Colonic mucosa (tissue), 4 donors: ENCODE measurements around the gene MAGI2. TPM values are rescaled to one million over a fixed set of nuclear protein-coding genes. Genes with fewer than 3 reads are reported as not detected.

Experiments used
- DNase-seq: peaks from one replicate; pipeline ENCODE4 v3.0.0-alpha.2; 2020
- H3K27ac ChIP-seq: fragments of 200-600 bp; one replicate; pipeline ENCODE4 v1.8.0; 2021
- H3K27me3 ChIP-seq: fragments of 200-600 bp; one replicate; pipeline ENCODE4 v1.8.0; 2021
- H3K36me3 ChIP-seq: fragments of 200-600 bp; one replicate; pipeline ENCODE4 v1.8.0; 2021
- H3K4me1 ChIP-seq: fragments of 200-600 bp; one replicate; pipeline ENCODE4 v1.8.0; 2021; ENCODE audit warnings: mild to moderate bottlenecking
- H3K4me3 ChIP-seq: fragments of 200-600 bp; one replicate; pipeline ENCODE4 v1.8.0; 2021
- H3K9ac ChIP-seq, 2 donors: one replicate each; pipeline ENCODE4 v1.7.0; 2013; ENCODE audit warnings: control low read depth in 2 of 2, low read depth in 2 of 2, low read length in 2 of 2
- H3K9me3 ChIP-seq: fragments of 200-600 bp; one replicate; pipeline ENCODE4 v1.8.0; 2021
- CTCF ChIP-seq: fragments of 200-600 bp; IDR thresholded peaks from one replicate; pipeline ENCODE4 v1.8.0; 2022; ENCODE audit warnings: antibody characterized with exemption, mild to moderate bottlenecking
- intact Hi-C: fragments of 100-400 bp; cut with DNase I; formaldehyde crosslinking; loops from one replicate; pipeline ENCODE4 v1.14.1; 2022
- total RNA-seq, 2 donors: library from RNA; stranded (reverse); fragmentation: NEBNext Ultra II Directional in 1 of 2; extraction: Animal tissue kit (Norgen Biotek cat#: 25700) in 1 of 2; gene quantifications; one replicate each; pipeline ENCODE4 v1.2.1, GENCODE V29; 2021
- donor health status: healthy.
- donor health status: DM: no; HTN: no; CAD: no.
- donor health status: DM: no; HTN: no; CAD: no.

Gene MAGI2
- total RNA-seq, 2 donors from 2014 or later, result 1.1 to 2.4 TPM

GRCh38 chr7:78379148-78379547 lies 1074.3 kb downstream of the MAGI2 start:
- H3K36me3 ChIP-seq, result no peaks in the 10 kb centered on the region
- no peak overlapping the region for H3K9ac ChIP-seq
- TF ChIP-seq CTCF, result no peak
- DNase-seq, result no peak
- no peaks in the 10 kb centered on the region for H3K9me3 ChIP-seq
- no peak overlapping the region for H3K4me3 ChIP-seq
- no peaks in the 10 kb centered on the region for H3K27me3 ChIP-seq
- H3K4me1 ChIP-seq, result no peaks in the 10 kb centered on the region
- intact Hi-C loops, result no loop called here
- no peak overlapping the region for H3K27ac ChIP-seq

DNA sequence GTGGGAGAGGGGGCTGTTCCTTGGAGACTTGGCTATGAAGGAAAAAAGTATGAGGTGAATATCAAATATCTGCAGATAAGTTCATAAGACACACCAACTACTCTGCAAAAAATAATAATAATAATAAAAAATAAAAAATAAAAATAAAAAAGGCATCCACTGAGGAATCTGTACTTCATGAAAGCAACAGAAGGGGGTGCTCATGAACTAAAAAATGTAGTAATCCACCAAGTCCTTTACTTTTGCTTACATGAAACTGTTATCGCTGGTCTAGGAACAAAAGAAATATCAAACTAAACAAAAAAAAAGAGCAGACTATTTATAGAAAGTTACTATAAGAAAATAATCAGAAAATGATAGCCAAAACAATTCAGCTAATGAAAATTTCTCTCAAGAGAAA lies 1075.9 kb downstream of the MAGI2 start:
- Histone ChIP-seq H3K9ac (no peak overlapping the region), H3K27me3 (no peaks in the 10 kb centered on the region), H3K9me3 (no peaks in the 10 kb centered on the region), H3K4me3 (no peak overlapping the region), H3K27ac (no peak overlapping the region), H3K36me3 (no peaks in the 10 kb centered on the region), H3K4me1 (no peaks in the 10 kb centered on the region)
- TF ChIP-seq CTCF, result no peak
- no peak for DNase-seq
- intact Hi-C loops, result no loop called here

DNA sequence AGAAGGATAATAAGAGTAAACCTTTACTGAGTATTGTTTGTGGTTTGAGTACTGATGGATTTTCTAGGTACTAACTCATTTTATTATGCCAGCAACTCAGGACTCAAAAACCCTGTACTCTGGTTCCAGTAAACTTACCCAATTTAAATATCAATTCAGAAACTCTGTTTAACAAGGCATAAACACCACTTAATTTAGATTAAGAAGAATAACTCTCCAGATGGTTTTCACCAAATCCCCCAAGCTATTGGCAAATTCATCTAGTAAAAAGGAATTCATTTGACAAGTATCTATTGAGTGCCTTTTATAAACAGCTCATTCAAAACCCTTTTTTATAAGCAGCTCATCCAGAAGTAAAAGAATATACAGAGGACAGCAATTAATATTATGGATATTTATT lies 1082.5 kb downstream of the MAGI2 start:
- Histone ChIP-seq H3K9me3 (no peaks in the 10 kb centered on the region), H3K4me3 (no peak overlapping the region), H3K9ac (no peak overlapping the region), H3K4me1 (no peaks in the 10 kb centered on the region), H3K27ac (no peak overlapping the region), H3K36me3 (no peaks in the 10 kb centered on the region), H3K27me3 (no peaks in the 10 kb centered on the region)
- DNase-seq, result no peak
- intact Hi-C loops, result no loop called here
- TF ChIP-seq CTCF, result no peak

DNA sequence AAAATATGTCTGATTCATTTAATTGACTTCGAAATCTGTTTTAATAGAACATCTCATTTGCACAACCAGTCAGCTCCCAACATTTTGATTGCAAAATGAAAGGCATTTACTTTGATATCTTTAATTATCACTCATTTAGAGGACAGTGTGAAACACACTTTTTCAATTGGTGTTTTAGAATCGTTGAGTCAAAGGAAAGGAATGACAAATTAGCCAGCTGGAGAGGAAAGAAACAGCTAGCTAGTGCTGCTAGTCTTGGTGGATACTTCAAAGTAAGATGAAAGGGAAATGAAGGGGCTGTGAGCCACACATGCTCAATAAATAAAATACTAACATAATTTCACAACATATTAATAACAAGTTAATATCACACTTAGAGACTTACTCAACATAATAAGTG lies 1084.7 kb downstream of the MAGI2 start:
- Histone ChIP-seq H3K27ac (no peak overlapping the region), H3K9me3 (no peaks in the 10 kb centered on the region), H3K36me3 (no peaks in the 10 kb centered on the region), H3K4me1 (no peaks in the 10 kb centered on the region), H3K27me3 (no peaks in the 10 kb centered on the region), H3K9ac (no peak overlapping the region), H3K4me3 (no peak overlapping the region)
- DNase-seq, result no peak
- intact Hi-C loops, result no loop called here
- no peak for TF ChIP-seq CTCF

GRCh38 chr7:78367280-78367773 lies 1086.1 kb downstream of the MAGI2 start:
- DNase-seq, result no peak
- no peaks in the 10 kb centered on the region for H3K36me3 ChIP-seq
- TF ChIP-seq CTCF, result no peak
- no peaks in the 10 kb centered on the region for H3K9me3 ChIP-seq
- H3K4me3 ChIP-seq, result no peak overlapping the region
- intact Hi-C loops, result no loop called here
- no peaks in the 10 kb centered on the region for H3K4me1 ChIP-seq
- H3K9ac ChIP-seq, result no peak overlapping the region
- no peak overlapping the region for H3K27ac ChIP-seq
- no peaks in the 10 kb centered on the region for H3K27me3 ChIP-seq

DNA sequence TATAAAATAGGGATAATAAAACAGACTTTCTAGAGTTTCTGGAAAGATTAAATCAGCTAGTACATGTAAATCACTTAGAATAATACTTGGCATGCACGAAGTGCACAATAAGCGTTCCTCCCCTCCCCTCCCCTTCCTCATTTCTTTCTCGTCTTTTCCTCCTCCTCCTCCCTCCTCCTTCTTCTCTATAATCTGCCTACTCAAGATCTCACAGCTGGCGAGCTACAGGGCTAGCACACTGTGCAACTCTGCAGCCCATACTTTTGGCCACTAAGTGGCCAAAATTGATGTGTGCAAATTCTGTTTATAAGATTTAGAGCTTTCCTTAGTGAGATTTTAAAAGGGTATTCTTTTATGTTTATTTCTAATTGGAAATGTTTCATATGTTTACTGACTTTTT lies 1089.6 kb downstream of the MAGI2 start:
- Histone ChIP-seq H3K9me3 (no peaks in the 10 kb centered on the region), H3K4me3 (no peak overlapping the region), H3K36me3 (no peaks in the 10 kb centered on the region), H3K9ac (no peak overlapping the region), H3K27me3 (no peaks in the 10 kb centered on the region), H3K4me1 (no peaks in the 10 kb centered on the region), H3K27ac (no peak overlapping the region)
- intact Hi-C loops, result no loop called here
- no peak for TF ChIP-seq CTCF
- DNase-seq, result no peak
